ENCODE data around the gene BTBD9. TPM values are rescaled to one million over a fixed set of nuclear protein-coding genes. Genes with fewer than 3 reads are reported as not detected.

BTBD9 gene
- total RNA-seq, 4 donors from 2014 or later: 11.7 to 17.7 (median 14.1) TPM

DNA sequence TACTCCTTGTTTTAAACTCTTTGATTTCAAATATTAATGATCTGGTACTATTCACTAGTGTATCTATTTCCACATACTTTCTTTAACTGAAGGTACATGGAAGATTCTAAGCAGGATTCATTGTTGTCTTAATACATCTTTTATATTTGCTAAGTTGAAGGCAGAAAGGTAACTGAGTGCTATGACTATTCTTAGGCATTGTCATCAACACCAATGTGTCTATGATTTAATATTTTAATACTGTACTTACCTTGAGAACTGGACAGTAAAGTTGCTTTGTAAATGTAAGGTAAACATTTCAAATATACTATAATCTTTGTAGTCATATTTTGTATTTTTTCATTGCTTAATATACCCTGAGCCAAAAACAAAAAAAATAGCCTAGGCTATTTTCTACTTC, 8.9 kb upstream of the BTBD9 start:
- TF ChIP-seq, protein P1, sequence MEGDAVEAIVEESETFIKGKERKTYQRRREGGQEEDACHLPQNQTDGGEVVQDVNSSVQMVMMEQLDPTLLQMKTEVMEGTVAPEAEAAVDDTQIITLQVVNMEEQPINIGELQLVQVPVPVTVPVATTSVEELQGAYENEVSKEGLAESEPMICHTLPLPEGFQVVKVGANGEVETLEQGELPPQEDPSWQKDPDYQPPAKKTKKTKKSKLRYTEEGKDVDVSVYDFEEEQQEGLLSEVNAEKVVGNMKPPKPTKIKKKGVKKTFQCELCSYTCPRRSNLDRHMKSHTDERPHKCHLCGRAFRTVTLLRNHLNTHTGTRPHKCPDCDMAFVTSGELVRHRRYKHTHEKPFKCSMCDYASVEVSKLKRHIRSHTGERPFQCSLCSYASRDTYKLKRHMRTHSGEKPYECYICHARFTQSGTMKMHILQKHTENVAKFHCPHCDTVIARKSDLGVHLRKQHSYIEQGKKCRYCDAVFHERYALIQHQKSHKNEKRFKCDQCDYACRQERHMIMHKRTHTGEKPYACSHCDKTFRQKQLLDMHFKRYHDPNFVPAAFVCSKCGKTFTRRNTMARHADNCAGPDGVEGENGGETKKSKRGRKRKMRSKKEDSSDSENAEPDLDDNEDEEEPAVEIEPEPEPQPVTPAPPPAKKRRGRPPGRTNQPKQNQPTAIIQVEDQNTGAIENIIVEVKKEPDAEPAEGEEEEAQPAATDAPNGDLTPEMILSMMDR (IDR thresholded peaks at IDR 0.05; ENCODE audit: low read depth): no peak

DNA sequence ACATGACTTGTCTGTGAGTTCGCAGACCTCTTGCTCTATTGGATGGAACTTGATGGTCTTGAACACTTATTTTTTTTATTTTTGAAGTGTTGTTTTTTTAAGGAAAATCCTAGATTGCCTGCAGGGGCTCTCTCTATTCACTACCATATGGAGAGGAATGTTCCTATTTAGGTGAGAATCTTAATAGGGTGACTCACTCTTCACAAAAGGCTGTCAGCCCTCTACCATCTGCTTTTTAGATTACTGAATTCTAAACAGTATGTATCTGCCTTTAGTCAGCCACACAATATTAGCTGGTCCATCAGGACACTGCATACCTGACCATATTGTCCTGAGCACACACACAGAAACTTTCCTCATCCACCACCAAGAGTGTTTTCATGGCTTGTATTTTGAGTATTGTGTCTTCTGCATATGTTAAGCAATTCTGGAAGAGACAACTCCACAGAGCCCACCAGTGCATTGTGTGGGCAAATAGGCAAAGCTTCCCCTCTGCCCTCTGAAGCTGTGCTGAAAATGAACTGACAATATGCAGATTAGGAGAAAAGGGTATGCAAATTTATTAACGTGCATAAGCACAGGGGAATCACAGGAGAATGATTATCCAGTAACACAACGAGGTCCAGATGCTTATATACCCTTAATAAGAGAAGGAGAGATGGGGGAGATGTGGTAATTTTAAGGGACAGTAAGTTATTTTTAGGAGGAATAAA, 6.6 kb upstream of the BTBD9 start:
- TF ChIP-seq, protein P1 (IDR thresholded peaks at IDR 0.05; ENCODE audit: low read depth): no peak

DNA sequence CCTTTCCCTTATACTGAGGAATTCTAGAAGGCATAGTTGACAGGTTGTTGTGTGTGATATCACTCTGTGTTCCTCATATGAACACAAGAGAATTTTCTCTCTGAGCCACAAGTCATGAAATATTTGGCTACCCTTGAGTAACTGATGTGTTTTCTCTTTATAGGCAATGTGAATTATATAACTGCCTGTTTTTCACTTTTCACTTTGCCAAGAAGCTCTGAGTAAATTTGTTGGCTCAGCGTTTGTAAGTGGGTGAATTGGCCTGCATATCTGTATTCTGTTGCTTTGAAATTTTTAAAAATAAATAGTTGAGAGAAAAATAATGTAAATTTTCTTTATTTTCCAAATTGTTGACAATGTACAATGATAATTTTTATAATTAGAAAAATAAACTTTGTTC, 5.2 kb upstream of the BTBD9 start:
- TF ChIP-seq, protein P1 (IDR thresholded peaks at IDR 0.05; ENCODE audit: low read depth): no peak

DNA sequence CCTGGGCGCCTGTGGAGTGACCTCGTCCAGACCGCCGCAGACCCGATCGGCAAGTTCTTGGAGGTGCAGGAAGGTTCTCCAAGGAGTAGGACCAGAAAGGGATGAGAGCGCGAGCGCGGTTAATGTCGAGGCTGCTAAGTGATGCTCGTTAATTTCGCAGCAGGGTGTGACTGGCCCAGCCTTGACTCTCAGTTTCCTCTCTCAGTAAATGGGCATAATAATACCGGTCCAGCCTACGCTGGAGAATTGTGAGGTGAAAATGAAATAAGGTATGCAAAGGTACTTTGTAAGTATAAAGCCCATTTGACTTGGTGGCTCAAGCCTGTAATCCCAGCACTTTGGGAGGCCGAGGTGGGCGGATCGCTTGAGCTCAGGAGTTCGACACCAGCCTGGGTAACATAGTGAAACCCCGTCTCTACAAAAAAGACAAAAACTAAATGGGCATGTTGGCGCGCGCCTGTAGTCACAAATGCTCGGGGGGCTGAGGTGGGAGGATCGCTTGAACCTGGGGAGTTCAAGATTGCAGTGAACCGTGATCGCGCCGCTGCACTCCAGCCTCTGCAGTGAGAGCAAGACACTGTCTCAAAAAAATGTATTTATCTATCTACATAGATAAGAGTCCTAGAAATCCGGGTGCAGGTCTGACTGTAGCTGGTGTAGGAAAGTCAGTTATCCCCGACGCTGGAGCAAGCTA, 634 bp upstream of the BTBD9 start:
- TF ChIP-seq, protein P1 (IDR thresholded peaks at IDR 0.05; ENCODE audit: low read depth): no peak

DNA sequence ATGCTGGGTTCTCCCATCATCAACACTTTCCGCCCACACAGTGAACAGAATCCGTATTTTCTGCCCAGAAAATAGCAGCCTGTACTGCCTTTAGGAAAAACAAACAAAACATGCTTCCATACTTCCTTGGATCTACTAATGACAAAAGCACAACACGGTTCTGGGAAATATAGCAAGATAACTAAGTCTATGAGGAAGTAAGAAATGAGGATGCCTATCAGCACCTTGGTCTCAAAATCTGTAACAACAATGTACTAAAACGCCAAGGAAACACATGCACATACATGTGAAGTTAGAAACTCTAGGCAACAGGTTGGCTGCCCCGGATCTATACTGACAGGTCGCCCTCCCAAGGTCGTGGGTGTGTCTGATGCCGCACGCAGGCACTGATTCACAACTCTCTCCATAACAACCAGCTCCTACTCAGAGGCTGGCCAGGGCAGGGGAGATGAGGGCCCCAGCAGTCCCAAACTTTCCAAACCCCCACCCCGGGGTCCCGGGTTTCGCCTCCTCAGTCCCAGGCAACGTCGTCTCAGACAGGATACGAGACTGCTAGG, 710 bp downstream of the BTBD9 start:
- TF ChIP-seq, protein P1 (IDR thresholded peaks at IDR 0.05; ENCODE audit: low read depth): no peak

DNA sequence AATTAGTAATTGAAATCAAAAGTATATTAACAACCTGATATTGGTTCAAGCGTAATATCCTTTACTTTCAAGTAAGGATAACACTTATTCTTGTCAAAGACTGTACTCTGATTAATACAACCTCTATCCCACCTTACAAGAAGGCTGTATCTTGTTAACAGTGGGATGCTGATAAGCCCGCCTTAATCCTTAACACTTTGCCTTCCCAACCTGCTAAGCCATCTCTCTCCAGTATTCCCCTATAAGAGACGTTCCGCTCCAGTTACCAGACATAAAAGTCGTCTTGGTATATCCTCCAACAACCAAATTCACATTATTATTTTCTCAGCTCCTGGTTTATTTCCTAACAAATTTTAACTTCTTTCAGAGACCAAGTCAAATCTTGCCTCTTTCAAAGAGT, 2.0 kb downstream of the BTBD9 start:
- TF ChIP-seq, protein P1 (IDR thresholded peaks at IDR 0.05; ENCODE audit: low read depth): no peak

DNA sequence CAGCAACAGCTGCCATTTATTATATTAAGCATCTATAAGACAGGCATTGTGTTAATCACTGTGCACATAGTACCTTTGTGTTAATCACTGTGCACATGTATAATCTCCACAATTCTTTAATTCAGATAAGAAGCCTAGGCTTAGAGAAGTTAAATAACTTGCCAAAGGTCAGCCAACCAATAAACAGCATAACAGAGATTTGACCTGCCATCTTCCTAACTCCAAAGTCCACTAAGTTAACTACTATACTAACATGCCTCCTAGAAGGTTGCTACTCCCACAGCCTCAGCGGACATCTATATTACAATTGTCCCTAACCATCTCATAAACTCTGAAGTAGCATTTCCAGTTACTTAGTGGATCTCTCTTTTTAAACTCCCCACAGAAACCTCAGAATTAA, 3.7 kb downstream of the BTBD9 start:
- TF ChIP-seq, protein P1 (IDR thresholded peaks at IDR 0.05; ENCODE audit: low read depth): no peak
